Kidney epithelial cell (primary cell): ENCODE data around the gene CAMTA1. TPM values are rescaled to one million over a fixed set of nuclear protein-coding genes. Genes with fewer than 3 reads are reported as not detected.

Experiments used
- DNase-seq: peaks from one replicate; pipeline ENCODE4 v3.0.0-alpha.2; 2010; ENCODE audit warnings: low read depth
- H3K27me3 ChIP-seq: 2 replicates; pipeline ENCODE4 v1.6.0; 2011; ENCODE audit warnings: low read length; ENCODE audit not compliant: control insufficient read depth, insufficient read depth
- H3K36me3 ChIP-seq: 2 replicates; pipeline ENCODE4 v1.5.1; 2011; ENCODE audit warnings: low read length; ENCODE audit not compliant: control insufficient read depth, insufficient read depth
- H3K4me3 ChIP-seq: 2 replicates; pipeline ENCODE4 v1.5.1; 2011; ENCODE audit warnings: low read depth, mild to moderate bottlenecking, control low read depth, low read length
- total RNA-seq: library from RNA; depleted of rRNA; stranded (reverse); fragments of >200 nt; gene quantifications from 2 replicates; pipeline ENCODE4 v1.2.3, GENCODE V29; 2015
- TF ChIP-seq, protein P1 (sequence below): IDR thresholded peaks from 2 replicates; pipeline ENCODE4 v1.5.1; 2011; ENCODE audit warnings: mild to moderate bottlenecking, moderate library complexity, low read length, control low read depth, inconsistent platforms; ENCODE audit not compliant: insufficient read depth, poor library complexity, severe bottlenecking

CAMTA1 gene
- total RNA-seq, 1 donor from 2014 or later: 76.5 TPM

DNA sequence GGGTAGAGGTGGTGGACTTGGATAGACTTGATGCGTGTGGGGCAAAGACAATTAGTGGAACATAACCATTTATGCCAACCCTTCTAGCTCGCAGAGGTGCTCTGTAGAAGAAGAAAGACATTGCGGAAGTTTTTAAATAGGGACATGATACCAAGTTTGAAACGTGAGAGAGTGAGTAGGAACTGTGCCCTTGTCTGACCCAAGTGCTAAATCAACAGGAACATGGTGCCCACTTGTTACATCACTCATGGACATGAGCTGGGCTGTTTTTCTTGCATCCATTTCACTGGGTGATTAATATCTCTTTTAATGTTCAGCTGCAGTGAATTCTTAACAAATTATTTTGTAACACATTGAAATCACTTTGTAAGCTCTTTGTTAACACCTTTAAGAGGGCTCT, 577.7 kb downstream of the CAMTA1 start:
- TF ChIP-seq, protein P1, sequence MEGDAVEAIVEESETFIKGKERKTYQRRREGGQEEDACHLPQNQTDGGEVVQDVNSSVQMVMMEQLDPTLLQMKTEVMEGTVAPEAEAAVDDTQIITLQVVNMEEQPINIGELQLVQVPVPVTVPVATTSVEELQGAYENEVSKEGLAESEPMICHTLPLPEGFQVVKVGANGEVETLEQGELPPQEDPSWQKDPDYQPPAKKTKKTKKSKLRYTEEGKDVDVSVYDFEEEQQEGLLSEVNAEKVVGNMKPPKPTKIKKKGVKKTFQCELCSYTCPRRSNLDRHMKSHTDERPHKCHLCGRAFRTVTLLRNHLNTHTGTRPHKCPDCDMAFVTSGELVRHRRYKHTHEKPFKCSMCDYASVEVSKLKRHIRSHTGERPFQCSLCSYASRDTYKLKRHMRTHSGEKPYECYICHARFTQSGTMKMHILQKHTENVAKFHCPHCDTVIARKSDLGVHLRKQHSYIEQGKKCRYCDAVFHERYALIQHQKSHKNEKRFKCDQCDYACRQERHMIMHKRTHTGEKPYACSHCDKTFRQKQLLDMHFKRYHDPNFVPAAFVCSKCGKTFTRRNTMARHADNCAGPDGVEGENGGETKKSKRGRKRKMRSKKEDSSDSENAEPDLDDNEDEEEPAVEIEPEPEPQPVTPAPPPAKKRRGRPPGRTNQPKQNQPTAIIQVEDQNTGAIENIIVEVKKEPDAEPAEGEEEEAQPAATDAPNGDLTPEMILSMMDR: no peak
- no peak overlapping the region for H3K4me3 ChIP-seq
- no peak for DNase-seq
- H3K36me3 ChIP-seq: no peaks in the 10 kb centered on the region
- H3K27me3 ChIP-seq: no peaks in the 10 kb centered on the region

- Histone ChIP-seq H3K27me3 (no peaks in the 10 kb centered on the region), H3K36me3 (no peaks in the 10 kb centered on the region), H3K4me3 (no peak overlapping the region)
- DNase-seq: no peak
- TF ChIP-seq, protein P1: no peak
Observed at GRCh38 chr1:7363450-7363849, 578.2 kb downstream of the CAMTA1 start.

GRCh38 chr1:7365706-7366105, 580.5 kb downstream of the CAMTA1 start:
- H3K36me3 ChIP-seq: no peaks in the 10 kb centered on the region
- TF ChIP-seq, protein P1: no peak
- no peaks in the 10 kb centered on the region for H3K27me3 ChIP-seq
- DNase-seq: no peak
- no peak overlapping the region for H3K4me3 ChIP-seq

- TF ChIP-seq, protein P1: no peak
- no peak overlapping the region for H3K4me3 ChIP-seq
- no peaks in the 10 kb centered on the region for H3K27me3 ChIP-seq
- H3K36me3 ChIP-seq: no peaks in the 10 kb centered on the region
- no peak for DNase-seq
Observed at GRCh38 chr1:7366286-7366954, 581.2 kb downstream of the CAMTA1 start.

DNA sequence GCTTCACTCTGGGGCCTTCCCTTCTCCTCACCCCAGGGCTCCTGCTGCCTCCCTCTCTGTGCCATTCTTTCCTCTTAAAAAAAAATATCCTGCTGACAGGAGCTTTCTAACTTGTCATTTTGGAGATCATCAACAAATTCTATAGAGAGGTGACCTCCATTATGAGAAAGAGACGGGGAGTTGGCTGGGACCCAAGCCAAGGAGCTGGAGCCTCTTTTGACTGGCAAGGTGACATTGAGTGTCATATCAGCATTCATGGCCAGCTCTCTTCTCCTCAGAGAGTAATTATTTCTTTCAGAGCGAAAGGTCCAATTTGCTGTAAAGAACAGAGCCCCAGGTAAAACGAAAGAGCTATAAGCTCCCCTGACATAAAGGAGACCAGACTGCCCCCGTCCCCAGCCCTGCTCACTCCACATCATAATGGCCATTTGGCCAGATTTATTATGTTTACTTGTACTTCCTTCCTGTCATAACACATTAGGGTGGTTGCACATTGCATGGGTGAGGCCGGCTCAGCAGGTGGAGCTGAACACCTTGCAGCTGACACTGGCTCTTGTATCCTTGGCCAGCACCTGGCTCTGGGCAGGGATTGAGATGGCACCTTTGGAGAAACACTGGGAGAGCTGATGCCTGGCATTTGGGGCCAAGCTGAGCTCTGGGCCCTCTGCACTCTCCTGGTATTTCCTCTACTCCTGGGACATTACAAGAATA, 581.9 kb downstream of the CAMTA1 start:
- TF ChIP-seq, protein P1: no peak
- Histone ChIP-seq H3K27me3 (no peaks in the 10 kb centered on the region), H3K36me3 (no peaks in the 10 kb centered on the region), H3K4me3 (no peak overlapping the region)
- DNase-seq: no peak

DNA sequence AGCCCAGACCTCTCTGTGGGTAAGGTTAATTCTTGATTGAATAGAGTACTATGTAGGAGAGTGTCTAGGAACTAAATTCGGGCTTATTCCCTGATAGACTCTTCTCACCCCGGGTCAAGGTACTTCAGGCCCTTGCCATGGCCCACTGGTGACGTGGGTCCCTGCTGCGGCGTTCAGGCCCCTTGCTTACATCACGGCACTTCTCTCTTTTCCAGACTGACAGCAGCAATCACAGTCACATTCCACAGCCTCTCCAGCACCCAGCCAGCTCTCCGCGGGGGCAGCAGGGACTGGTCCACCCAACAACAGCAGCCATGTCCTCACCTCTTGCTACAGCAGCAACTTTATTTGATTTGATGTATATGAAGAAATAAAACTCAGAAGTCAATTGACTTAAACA, 584.6 kb downstream of the CAMTA1 start:
- TF ChIP-seq, protein P1: no peak
- Histone ChIP-seq H3K27me3 (no peaks in the 10 kb centered on the region), H3K4me3 (no peak overlapping the region), H3K36me3 (no peaks in the 10 kb centered on the region)
- DNase-seq: no peak
